ENCODE data around the gene DENND6B. TPM values are rescaled to one million over a fixed set of nuclear protein-coding genes. Genes with fewer than 3 reads are reported as not detected.

The DENND6B gene
- total RNA-seq, 2 donors from 2014 or later: 9.6 to 19.6 TPM

GRCh38 chr22:50314455-50315288 lies 12.1 kb downstream of the DENND6B start:
- H3K27me3 ChIP-seq (replicated peaks; ENCODE audit: insufficient read depth): no peaks in the 10 kb centered on the region
- H3K4me1 ChIP-seq (replicated peaks): no peaks in the 10 kb centered on the region
- 75% methylated on average over 30 of the region's 33 CpGs for WGBS
- H3K27ac ChIP-seq: no peak overlapping the region
- no peak for DNase-seq (ENCODE audit: low spot score)
- no peaks in the 10 kb centered on the region for H3K9me3 ChIP-seq
- H3K4me3 ChIP-seq: no peak overlapping the region
- intact Hi-C loops (cut with DNase I): no loop called here
- H3K36me3 ChIP-seq: no peaks in the 10 kb centered on the region
- TF ChIP-seq POLR2A (IDR thresholded peaks at IDR 0.05): no peak
- no peak for TF ChIP-seq CTCF (IDR thresholded peaks at IDR 0.05)
- no peak for TF ChIP-seq POLR2AphosphoS5 (IDR thresholded peaks at IDR 0.05)

GRCh38 chr22:50314081-50314454 lies 12.7 kb downstream of the DENND6B start:
- Histone ChIP-seq H3K36me3 (no peaks in the 10 kb centered on the region), H3K27me3 (replicated peaks; ENCODE audit: insufficient read depth) (no peaks in the 10 kb centered on the region), H3K4me1 (replicated peaks) (no peaks in the 10 kb centered on the region), H3K27ac (no peak overlapping the region), H3K4me3 (no peak overlapping the region), H3K9me3 (no peaks in the 10 kb centered on the region)
- WGBS: 74% methylated on average over 14 of the region's 14 CpGs
- no peak for DNase-seq (ENCODE audit: low spot score)
- intact Hi-C loops (cut with DNase I): no loop called here
- no peak for TF ChIP-seq CTCF (IDR thresholded peaks at IDR 0.05)
- TF ChIP-seq POLR2A (IDR thresholded peaks at IDR 0.05): no peak
- TF ChIP-seq POLR2AphosphoS5 (IDR thresholded peaks at IDR 0.05): no peak

GRCh38 chr22:50313600-50313999 lies 13.2 kb downstream of the DENND6B start:
- TF ChIP-seq CTCF (IDR thresholded peaks at IDR 0.05) (no peak), POLR2AphosphoS5 (IDR thresholded peaks at IDR 0.05) (no peak), POLR2A (IDR thresholded peaks at IDR 0.05) (no peak)
- no peaks in the 10 kb centered on the region for H3K27me3 ChIP-seq (replicated peaks; ENCODE audit: insufficient read depth)
- DNase-seq (ENCODE audit: low spot score): no peak
- H3K27ac ChIP-seq: no peak overlapping the region
- no peaks in the 10 kb centered on the region for H3K36me3 ChIP-seq
- WGBS: 92% methylated on average over 16 of the region's 17 CpGs
- intact Hi-C loops (cut with DNase I): no loop called here
- no peaks in the 10 kb centered on the region for H3K9me3 ChIP-seq
- no peak overlapping the region for H3K4me3 ChIP-seq
- H3K4me1 ChIP-seq (replicated peaks): no peaks in the 10 kb centered on the region

GRCh38 chr22:50313021-50313420 lies 13.8 kb downstream of the DENND6B start:
- no peak for DNase-seq (ENCODE audit: low spot score)
- Histone ChIP-seq H3K27me3 (replicated peaks; ENCODE audit: insufficient read depth) (no peaks in the 10 kb centered on the region), H3K4me1 (replicated peaks) (no peaks in the 10 kb centered on the region), H3K4me3 (no peak overlapping the region), H3K36me3 (no peaks in the 10 kb centered on the region), H3K27ac (no peak overlapping the region), H3K9me3 (no peaks in the 10 kb centered on the region)
- TF ChIP-seq POLR2AphosphoS5 (IDR thresholded peaks at IDR 0.05): no peak
- no peak for TF ChIP-seq POLR2A (IDR thresholded peaks at IDR 0.05)
- TF ChIP-seq CTCF (IDR thresholded peaks at IDR 0.05): no peak
- intact Hi-C loops (cut with DNase I): no loop called here
- 81% methylated on average over 7 of the region's 7 CpGs for WGBS

GRCh38 chr22:50312371-50312770 lies 14.4 kb downstream of the DENND6B start:
- Histone ChIP-seq H3K4me1 (replicated peaks) (no peaks in the 10 kb centered on the region), H3K9me3 (no peaks in the 10 kb centered on the region), H3K27me3 (replicated peaks; ENCODE audit: insufficient read depth) (no peaks in the 10 kb centered on the region), H3K4me3 (no peak overlapping the region), H3K27ac (no peak overlapping the region), H3K36me3 (no peaks in the 10 kb centered on the region)
- DNase-seq (ENCODE audit: low spot score): no peak
- TF ChIP-seq POLR2A (IDR thresholded peaks at IDR 0.05) (no peak), POLR2AphosphoS5 (IDR thresholded peaks at IDR 0.05) (no peak), CTCF (IDR thresholded peaks at IDR 0.05) (no peak)
- WGBS: 98% methylated on average over 7 of the region's 12 CpGs
- intact Hi-C loops (cut with DNase I): no loop called here
